Tibial nerve (tissue), 4 donors: ENCODE measurements around the gene TTC19.

Experiments used
- EP300 ChIP-seq, 2 donors: sonication (generic); formaldehyde crosslinking; IDR thresholded peaks; one replicate each; pipeline ENCODE4 v1.6.1; 2017; ENCODE audit warnings: antibody characterized with exemption in 2 of 2, mild to moderate bottlenecking in 1 of 2
- POLR2A ChIP-seq, 2 donors: fragments of 450-650 bp; IDR thresholded peaks; one replicate each; pipeline ENCODE4 v1.6.1; 2017; ENCODE audit warnings: antibody characterized with exemption in 2 of 2, mild to moderate bottlenecking in 2 of 2, moderate library complexity in 2 of 2
- TF ChIP-seq, protein P1 (sequence below), 5 experiments: fragments of 200-600 bp in 3 of 5; fragments of 450-650 bp in 2 of 5; sonication (generic) in 3 of 5; IDR thresholded peaks; one replicate each; pipeline ENCODE4 v1.5.1; 2016 to 2019; ENCODE audit warnings: antibody characterized with exemption in 5 of 5, mild to moderate bottlenecking in 3 of 5, moderate library complexity in 2 of 5

DNA sequence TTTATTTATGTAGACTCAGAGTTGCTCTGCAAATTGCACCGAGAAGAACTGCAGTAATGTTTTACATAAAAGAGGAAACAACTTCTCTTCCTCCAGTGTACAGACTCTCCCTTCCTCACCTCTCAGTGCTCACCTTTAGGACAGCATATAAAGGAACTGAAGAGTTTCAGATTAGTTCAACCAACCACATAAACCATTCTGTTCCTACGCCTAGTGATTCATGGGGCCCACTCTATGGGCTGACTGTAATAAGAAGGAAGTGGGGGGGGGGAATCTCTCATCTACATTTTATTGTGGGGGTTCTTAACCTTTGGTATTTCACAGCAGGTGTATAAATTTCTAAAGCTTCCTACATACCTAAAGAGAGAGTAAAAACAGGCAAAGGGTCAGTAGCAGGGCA, 18.4 kb upstream of the TTC19 start:
- TF ChIP-seq POLR2A (IDR thresholded peaks at IDR 0.05) (no peak), EP300 (IDR thresholded peaks at IDR 0.05) (no peak)
- TF ChIP-seq, protein P1, sequence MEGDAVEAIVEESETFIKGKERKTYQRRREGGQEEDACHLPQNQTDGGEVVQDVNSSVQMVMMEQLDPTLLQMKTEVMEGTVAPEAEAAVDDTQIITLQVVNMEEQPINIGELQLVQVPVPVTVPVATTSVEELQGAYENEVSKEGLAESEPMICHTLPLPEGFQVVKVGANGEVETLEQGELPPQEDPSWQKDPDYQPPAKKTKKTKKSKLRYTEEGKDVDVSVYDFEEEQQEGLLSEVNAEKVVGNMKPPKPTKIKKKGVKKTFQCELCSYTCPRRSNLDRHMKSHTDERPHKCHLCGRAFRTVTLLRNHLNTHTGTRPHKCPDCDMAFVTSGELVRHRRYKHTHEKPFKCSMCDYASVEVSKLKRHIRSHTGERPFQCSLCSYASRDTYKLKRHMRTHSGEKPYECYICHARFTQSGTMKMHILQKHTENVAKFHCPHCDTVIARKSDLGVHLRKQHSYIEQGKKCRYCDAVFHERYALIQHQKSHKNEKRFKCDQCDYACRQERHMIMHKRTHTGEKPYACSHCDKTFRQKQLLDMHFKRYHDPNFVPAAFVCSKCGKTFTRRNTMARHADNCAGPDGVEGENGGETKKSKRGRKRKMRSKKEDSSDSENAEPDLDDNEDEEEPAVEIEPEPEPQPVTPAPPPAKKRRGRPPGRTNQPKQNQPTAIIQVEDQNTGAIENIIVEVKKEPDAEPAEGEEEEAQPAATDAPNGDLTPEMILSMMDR (IDR thresholded peaks at IDR 0.05), result no peak
